ENCODE measurements around the gene TXNRD2.

GRCh38 chr22:19900707-19901436, 40.7 kb downstream of the TXNRD2 start:
- TF ChIP-seq TAF1 (IDR thresholded peaks at IDR 0.05; ENCODE audit: low read depth) (no peak), REST (IDR thresholded peaks at IDR 0.05; ENCODE audit: low read depth) (no peak), USF1 (IDR thresholded peaks at IDR 0.05) (no peak), EP300 (IDR thresholded peaks at IDR 0.05; ENCODE audit: borderline replicate concordance) (no peak), MAX (IDR thresholded peaks at IDR 0.05) (no peak), CREB1 (IDR thresholded peaks at IDR 0.05; ENCODE audit: low read depth) (no peak), RAD21 (IDR thresholded peaks at IDR 0.05; ENCODE audit: low read depth) (no peak), EGR1 (IDR thresholded peaks at IDR 0.05) (no peak), FOXM1 (IDR thresholded peaks at IDR 0.05; ENCODE audit: borderline replicate concordance, low read depth) (no peak), TEAD4 (IDR thresholded peaks at IDR 0.05) (no peak), ZBTB7A (IDR thresholded peaks at IDR 0.05; ENCODE audit: low read depth) (no peak), YY1 (IDR thresholded peaks at IDR 0.05; ENCODE audit: low read depth) (no peak)

All from Ishikawa (cell line).